ENCODE measurements around the gene ERC1.

GRCh38 chr12:1474574-1475153 lies 483.6 kb downstream of the ERC1 start:
- TF ChIP-seq CTCF (IDR thresholded peaks at IDR 0.05) (no peak), POLR2A (IDR thresholded peaks at IDR 0.05) (no peak), EP300 (IDR thresholded peaks at IDR 0.05) (no peak)

Measured in tibial nerve (tissue), 4 donors.